Measurements from ENCODE around the gene ZNF496. TPM values are rescaled to one million over a fixed set of nuclear protein-coding genes. Genes with fewer than 3 reads are reported as not detected.
"Not testable (repeated sequence)": the region's sequence is repeated elsewhere in the genome, so short reads cannot be mapped to it uniquely, and the experiment has no call there.

Gene ZNF496
- total and polyA plus RNA-seq, 9 of the 15 experiments (the other 6 are each of a cell fraction or from before 2014, with no cell fraction given) = 4.3 to 54.0 (median 31.3) TPM

DNA sequence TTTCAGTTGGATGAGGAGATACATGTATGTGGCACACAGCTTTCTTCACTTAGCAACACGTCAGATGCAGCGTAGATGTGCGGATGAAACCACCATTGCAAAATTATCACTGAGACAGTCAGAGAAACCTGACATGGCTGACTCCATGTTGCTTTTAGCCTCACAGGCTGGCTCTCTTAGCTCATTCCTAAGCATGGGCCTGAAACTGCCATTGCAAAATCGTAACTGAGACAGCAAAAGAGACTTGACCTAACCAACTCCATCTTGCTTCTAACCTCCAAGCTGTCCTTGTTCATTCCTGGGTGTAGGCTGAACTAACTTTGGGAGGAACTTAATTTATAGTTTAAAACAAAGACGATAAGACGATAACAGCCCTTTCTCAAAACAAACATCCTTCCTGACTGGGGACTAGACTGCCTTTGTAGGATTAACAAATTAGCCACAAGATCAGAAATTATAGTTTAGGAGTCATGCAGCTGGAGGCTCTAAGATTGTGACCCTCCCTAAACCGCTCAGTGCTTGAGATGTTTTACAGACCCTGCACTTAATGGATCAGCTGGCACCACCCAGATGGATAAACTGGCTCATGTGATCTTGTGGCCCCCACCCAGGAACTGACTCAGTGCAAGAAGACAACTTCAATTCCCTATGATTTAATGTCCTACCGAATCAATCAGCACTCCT, 43.1 kb upstream of the ZNF496 start:
- H3K27ac ChIP-seq (ENCODE audit: extremely low read depth, low read depth, low read length); H3K4me3 ChIP-seq; H3K79me2 ChIP-seq (ENCODE audit: control insufficient read depth, insufficient read depth, low read length); DNase-seq (ENCODE audit: extremely low read depth in 1 of 4, low spot score in 3 of 4); H3K9me1 ChIP-seq (ENCODE audit: control insufficient read depth, insufficient read depth, low read length); H2AFZ ChIP-seq (ENCODE audit: low read depth, low read length); FAIRE-seq; H3K9ac ChIP-seq (ENCODE audit: insufficient read depth in 1 of 2, low read depth in 2 of 2, low read length in 2 of 2); H3K4me2 ChIP-seq (ENCODE audit: insufficient read depth, low read length); H4K20me1 ChIP-seq (replicated peaks; ENCODE audit: control insufficient read depth, insufficient read depth, low read length); ATAC-seq; BruUV-seq (replicated peaks); H3K36me3 ChIP-seq (ENCODE audit: control insufficient read depth, insufficient read depth, low read length); H3K27me3 ChIP-seq (ENCODE audit: control insufficient read depth in 2 of 2, insufficient read depth in 2 of 2, low read length in 2 of 2); H3K9me3 ChIP-seq (replicated peaks; ENCODE audit: control insufficient read depth, insufficient read depth, low read depth, low read length); in situ Hi-C loops (cut with MboI): not testable (repeated sequence)
- CTCF ChIA-PET (ENCODE audit: low intra/inter-chr PET ratio) = interaction anchor here (0.5 kb wide), 1 partner anchor 172 kb away, joined by 3 read pairs; no protein-coding TSS in a partner anchor
- H3K4me1 ChIP-seq (replicated peaks in 1 of 2; ENCODE audit: control insufficient read depth in 2 of 2, insufficient read depth in 2 of 2, low read length in 2 of 2) = peaks cover 10 to 17% of the 10 kb centered on the region in 2 experiments
- POLR2A ChIA-PET = interaction anchor here (1.0 kb wide), 1 partner anchor 164 kb away, joined by 3 read pairs; no protein-coding TSS in a partner anchor
- intact Hi-C loops (cut with micrococcal nuclease) = loop anchor here (5.0 to 10.0 kb wide), 4 partner anchors 113 to 480 kb away; partner anchors contain the start of gene TRIM58
- WGBS (ENCODE audit: insufficient coverage, low coverage, missing lambda C conversion rate) = 41% methylated on average over 8 of the region's 8 CpGs
- TF ChIP-seq, protein P1, sequence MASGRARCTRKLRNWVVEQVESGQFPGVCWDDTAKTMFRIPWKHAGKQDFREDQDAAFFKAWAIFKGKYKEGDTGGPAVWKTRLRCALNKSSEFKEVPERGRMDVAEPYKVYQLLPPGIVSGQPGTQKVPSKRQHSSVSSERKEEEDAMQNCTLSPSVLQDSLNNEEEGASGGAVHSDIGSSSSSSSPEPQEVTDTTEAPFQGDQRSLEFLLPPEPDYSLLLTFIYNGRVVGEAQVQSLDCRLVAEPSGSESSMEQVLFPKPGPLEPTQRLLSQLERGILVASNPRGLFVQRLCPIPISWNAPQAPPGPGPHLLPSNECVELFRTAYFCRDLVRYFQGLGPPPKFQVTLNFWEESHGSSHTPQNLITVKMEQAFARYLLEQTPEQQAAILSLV (tag; IDR thresholded peaks at IDR 0.05) = peak; percentile 92
- TF ChIP-seq MBD1 (CRISPR knock-in tag; IDR thresholded peaks at IDR 0.05) (peak; percentile 85), RREB1 (CRISPR knock-in tag; IDR thresholded peaks at IDR 0.05) (peak; percentile 98), BCL6 (CRISPR knock-in tag; IDR thresholded peaks at IDR 0.05) (peak; percentile 95), JUNB (CRISPR knock-in tag; conservative IDR thresholded peaks at IDR 0.05) (0 out of 2 replicates have a peak, but pooled peaks have one; percentile 23), ZNF830 (CRISPR knock-in tag; IDR thresholded peaks at IDR 0.05) (peak; percentile 86; the same call in 1 of the 2 replicates), CXXC5 (CRISPR knock-in tag; IDR thresholded peaks at IDR 0.05) (peak; percentile 42), KLF10 (CRISPR knock-in tag; IDR thresholded peaks at IDR 0.05) (peak; percentile 65; the same call in 1 of the 2 replicates), ZNF766 (CRISPR knock-in tag; conservative IDR thresholded peaks at IDR 0.05) (peak; percentile 95)
- TF ChIP-seq, protein P2, sequence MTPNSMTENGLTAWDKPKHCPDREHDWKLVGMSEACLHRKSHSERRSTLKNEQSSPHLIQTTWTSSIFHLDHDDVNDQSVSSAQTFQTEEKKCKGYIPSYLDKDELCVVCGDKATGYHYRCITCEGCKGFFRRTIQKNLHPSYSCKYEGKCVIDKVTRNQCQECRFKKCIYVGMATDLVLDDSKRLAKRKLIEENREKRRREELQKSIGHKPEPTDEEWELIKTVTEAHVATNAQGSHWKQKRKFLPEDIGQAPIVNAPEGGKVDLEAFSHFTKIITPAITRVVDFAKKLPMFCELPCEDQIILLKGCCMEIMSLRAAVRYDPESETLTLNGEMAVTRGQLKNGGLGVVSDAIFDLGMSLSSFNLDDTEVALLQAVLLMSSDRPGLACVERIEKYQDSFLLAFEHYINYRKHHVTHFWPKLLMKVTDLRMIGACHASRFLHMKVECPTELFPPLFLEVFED (CRISPR knock-in tag; conservative IDR thresholded peaks at IDR 0.05) = peak; percentile 95
